DOHH2 (cell line): Measurements from ENCODE around the gene ATP10B.

Experiments
- CTCF ChIP-seq: fragments of 200-600 bp; sonication (generic); IDR thresholded peaks from one replicate; pipeline ENCODE4 v1.5.1; 2014; ENCODE audit warnings: antibody characterized with exemption, mild to moderate bottlenecking, low read depth, low read length; ENCODE audit not compliant: poor library complexity, severe bottlenecking
- EZH2phosphoT487 ChIP-seq: fragments of 200-600 bp; sonication (generic); IDR thresholded peaks from 2 replicates; pipeline ENCODE4 v1.6.1; 2017; ENCODE audit warnings: borderline replicate concordance, mild to moderate bottlenecking, antibody characterized with exemption, low read length, moderate library complexity, mixed read lengths

- TF ChIP-seq CTCF = no peak
- TF ChIP-seq EZH2phosphoT487 = no peak
Measured at GRCh38 chr5:160887780-160888179, 35.8 kb upstream of the ATP10B start.
